Measurements from ENCODE around the gene PARD3.
"Not testable (repeated sequence)": the region's sequence is repeated elsewhere in the genome, so short reads cannot be mapped to it uniquely, and the experiment has no call there.

Gene PARD3

GRCh38 chr10:34644815-34645214 lies 170.3 kb downstream of the PARD3 start:
- not testable (repeated sequence) for DNase-seq

- DNase-seq = no peak
Measured at GRCh38 chr10:34644224-34644623, 170.9 kb downstream of the PARD3 start.

GRCh38 chr10:34643620-34644019 lies 171.5 kb downstream of the PARD3 start:
- DNase-seq = no peak

GRCh38 chr10:34641913-34642558 lies 173.1 kb downstream of the PARD3 start:
- DNase-seq = no peak

- no peak for DNase-seq
Measured at GRCh38 chr10:34641147-34641912, 173.8 kb downstream of the PARD3 start.

GRCh38 chr10:34638406-34639054 lies 176.6 kb downstream of the PARD3 start:
- DNase-seq = peak; percentile 75 to 86 (median 83)

- DNase-seq = peak; percentile 68 to 81 (median 73)
Measured at GRCh38 chr10:34637418-34637911, 177.6 kb downstream of the PARD3 start.

- no peak for DNase-seq
Measured at GRCh38 chr10:34635111-34635510, 180.0 kb downstream of the PARD3 start.

- DNase-seq = no peak
Measured at GRCh38 chr10:34633374-34633773, 181.7 kb downstream of the PARD3 start.

- no peak for DNase-seq
Measured at GRCh38 chr10:34629084-34629483, 186.0 kb downstream of the PARD3 start.

GRCh38 chr10:34628174-34628796 lies 186.8 kb downstream of the PARD3 start:
- DNase-seq = no peak

- DNase-seq = no peak
Measured at GRCh38 chr10:34627741-34628140, 187.4 kb downstream of the PARD3 start.

- peak; percentile 9 to 33 (median 24) for DNase-seq
Measured at GRCh38 chr10:34627331-34627730, 187.8 kb downstream of the PARD3 start.

GRCh38 chr10:34626158-34626880 lies 188.8 kb downstream of the PARD3 start:
- no peak for DNase-seq

GRCh38 chr10:34624323-34625153 lies 190.6 kb downstream of the PARD3 start:
- no peak for DNase-seq

GRCh38 chr10:34622945-34623344 lies 192.2 kb downstream of the PARD3 start:
- DNase-seq = no peak

GRCh38 chr10:34618611-34619010 lies 196.5 kb downstream of the PARD3 start:
- no peak for DNase-seq

- no peak for DNase-seq
Measured at GRCh38 chr10:34615770-34616169, 199.3 kb downstream of the PARD3 start.

GRCh38 chr10:34613491-34613890 lies 201.6 kb downstream of the PARD3 start:
- no peak for DNase-seq

GRCh38 chr10:34612938-34613337 lies 202.2 kb downstream of the PARD3 start:
- DNase-seq = no peak

GRCh38 chr10:34612446-34612845 lies 202.7 kb downstream of the PARD3 start:
- DNase-seq = no peak

All from suppressor macrophage treated with lipopolysaccharide for 1 hour (primary cell).